ENCODE results near the gene FAAH. TPM values are rescaled to one million over a fixed set of nuclear protein-coding genes. Genes with fewer than 3 reads are reported as not detected.

Gene FAAH
- total RNA-seq, 1 donor from 2014 or later, result 32.4 TPM

DNA sequence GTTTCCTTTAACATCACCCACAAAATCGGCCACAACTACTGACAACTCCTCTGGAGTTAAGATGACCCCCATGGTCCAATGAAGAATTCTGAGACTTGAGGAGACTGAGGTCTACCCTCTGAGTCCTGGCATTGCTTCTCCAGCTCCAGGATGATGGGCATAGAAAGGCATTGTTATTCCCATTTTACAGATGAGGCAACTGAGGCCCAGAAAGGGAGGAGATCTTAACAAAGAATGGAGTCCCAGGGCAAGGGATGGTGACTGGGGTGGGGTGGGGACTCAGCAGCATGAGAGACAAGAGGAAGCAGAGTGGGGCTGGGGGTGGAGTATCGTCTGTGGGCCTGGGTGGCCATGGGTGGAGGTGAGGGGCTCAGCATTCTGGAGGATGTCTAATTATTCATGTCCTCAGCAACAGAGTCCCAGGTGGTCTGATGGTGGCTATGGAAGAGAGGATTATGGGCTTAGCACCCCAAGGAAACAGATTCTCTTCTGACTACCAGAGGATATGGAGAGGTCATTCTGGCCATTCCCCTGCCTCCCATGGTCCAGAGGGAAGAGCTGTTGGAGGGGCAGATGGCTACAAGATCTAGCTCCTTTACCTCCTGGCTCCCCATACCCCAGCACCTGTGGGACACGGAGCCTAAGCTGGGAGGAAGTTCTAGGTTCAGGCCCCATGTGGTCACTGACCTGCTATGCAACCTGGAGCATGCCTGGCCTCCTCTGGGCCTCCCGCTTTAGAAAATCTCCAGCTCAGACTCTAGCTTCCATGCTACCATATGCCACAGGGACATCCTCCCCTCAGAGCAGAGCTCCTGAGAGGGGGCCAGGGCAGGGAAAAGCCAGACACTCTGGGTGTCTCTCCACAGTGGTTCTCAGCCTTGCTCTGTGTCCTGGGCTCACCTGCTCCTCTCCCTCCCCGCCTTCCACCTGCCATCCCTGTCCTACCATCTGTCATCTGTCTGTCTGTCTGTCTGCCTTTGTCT is 58.1 kb downstream of the FAAH start:
- DNase-seq, result no peak
- Histone ChIP-seq H3K9me3 (no peaks in the 10 kb centered on the region), H3K27ac (no peak overlapping the region), H3K27me3 (ENCODE audit: low read depth) (peaks cover 34% of the 10 kb centered on the region), H3K36me3 (no peaks in the 10 kb centered on the region), H3K4me3 (no peak overlapping the region), H3K4me1 (peaks cover 6% of the 10 kb centered on the region)
- intact Hi-C loops (cut with DNase I), result no loop called here
- TF ChIP-seq, protein P1, sequence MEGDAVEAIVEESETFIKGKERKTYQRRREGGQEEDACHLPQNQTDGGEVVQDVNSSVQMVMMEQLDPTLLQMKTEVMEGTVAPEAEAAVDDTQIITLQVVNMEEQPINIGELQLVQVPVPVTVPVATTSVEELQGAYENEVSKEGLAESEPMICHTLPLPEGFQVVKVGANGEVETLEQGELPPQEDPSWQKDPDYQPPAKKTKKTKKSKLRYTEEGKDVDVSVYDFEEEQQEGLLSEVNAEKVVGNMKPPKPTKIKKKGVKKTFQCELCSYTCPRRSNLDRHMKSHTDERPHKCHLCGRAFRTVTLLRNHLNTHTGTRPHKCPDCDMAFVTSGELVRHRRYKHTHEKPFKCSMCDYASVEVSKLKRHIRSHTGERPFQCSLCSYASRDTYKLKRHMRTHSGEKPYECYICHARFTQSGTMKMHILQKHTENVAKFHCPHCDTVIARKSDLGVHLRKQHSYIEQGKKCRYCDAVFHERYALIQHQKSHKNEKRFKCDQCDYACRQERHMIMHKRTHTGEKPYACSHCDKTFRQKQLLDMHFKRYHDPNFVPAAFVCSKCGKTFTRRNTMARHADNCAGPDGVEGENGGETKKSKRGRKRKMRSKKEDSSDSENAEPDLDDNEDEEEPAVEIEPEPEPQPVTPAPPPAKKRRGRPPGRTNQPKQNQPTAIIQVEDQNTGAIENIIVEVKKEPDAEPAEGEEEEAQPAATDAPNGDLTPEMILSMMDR (IDR thresholded peaks at IDR 0.05), result no peak
- ATAC-seq, result no peak

DNA sequence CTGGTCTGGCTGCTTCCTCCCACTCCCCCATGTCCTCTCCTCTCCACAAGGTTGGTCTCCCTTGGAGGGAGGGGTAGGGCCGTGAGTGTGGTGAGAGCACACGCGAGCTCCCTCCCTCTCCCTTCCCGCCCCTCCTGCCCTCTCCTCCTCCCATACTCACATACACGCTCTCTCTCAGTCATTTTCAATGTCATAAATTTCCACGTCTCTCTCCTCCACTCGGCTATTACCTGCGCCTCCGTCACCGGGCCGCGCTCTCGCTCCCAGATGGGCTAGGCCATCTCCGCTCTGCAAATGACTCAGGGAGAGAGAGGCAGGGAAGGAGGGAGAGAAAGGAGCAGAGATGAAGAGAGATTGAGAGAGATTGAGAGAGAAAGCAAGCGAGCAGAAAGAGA is 58.8 kb downstream of the FAAH start:
- Histone ChIP-seq H3K27ac (no peak overlapping the region), H3K4me1 (peaks cover 6% of the 10 kb centered on the region), H3K27me3 (ENCODE audit: low read depth) (peaks cover 27% of the 10 kb centered on the region), H3K9me3 (no peaks in the 10 kb centered on the region), H3K36me3 (no peaks in the 10 kb centered on the region), H3K4me3 (no peak overlapping the region)
- intact Hi-C loops (cut with DNase I), result no loop called here
- DNase-seq (no peak), ATAC-seq (no peak)
- TF ChIP-seq, protein P1 (IDR thresholded peaks at IDR 0.05), result no peak

DNA sequence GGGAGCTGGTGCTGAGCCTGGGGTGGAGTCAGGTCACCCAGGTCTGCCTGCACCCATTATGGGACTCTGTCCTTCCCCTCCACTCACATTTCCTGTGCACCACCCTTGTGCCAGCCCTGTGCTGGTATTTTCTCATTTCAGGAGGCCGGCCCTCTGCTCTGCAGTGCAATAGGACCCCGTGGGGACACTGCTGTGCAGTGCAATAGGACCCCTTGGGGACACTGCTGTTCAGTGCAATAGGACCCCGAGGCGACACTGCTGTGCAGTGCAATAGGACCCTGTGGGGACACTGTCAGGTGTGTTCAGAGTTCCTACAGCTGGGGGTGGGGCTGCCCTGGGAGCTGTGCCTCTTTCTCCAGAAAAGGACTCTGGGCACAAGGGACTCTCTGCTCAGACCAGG is 59.3 kb downstream of the FAAH start:
- H3K27ac ChIP-seq, result no peak overlapping the region
- TF ChIP-seq, protein P1 (IDR thresholded peaks at IDR 0.05), result no peak
- H3K4me1 ChIP-seq, result peaks cover 4% of the 10 kb centered on the region
- DNase-seq, result no peak
- H3K4me3 ChIP-seq, result no peak overlapping the region
- no peak for ATAC-seq
- H3K36me3 ChIP-seq, result no peaks in the 10 kb centered on the region
- H3K27me3 ChIP-seq (ENCODE audit: low read depth), result peaks cover 22% of the 10 kb centered on the region
- no peaks in the 10 kb centered on the region for H3K9me3 ChIP-seq
- intact Hi-C loops (cut with DNase I), result no loop called here

DNA sequence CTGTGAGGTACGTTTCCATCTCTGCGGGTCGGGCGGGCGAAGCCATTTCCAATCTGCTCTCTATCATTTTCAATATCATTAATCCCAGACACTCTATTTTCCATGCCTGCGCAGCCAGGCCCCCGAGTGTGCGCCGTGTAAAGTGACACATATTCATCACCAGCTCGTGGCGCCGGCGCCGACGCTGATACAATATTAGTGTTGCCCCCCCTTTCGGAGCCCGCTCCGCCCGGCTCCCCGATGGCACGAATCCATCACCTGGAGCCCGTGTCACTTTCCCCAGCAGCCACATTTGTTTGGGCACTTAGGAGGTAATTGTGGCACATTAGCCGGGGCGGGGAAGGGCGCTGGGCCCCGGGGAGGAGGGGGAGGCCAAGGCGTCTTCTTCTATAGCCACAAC is 61.8 kb downstream of the FAAH start:
- H3K27me3 ChIP-seq (ENCODE audit: low read depth), result peaks cover 6% of the 10 kb centered on the region
- ATAC-seq (no peak), DNase-seq (no peak)
- H3K4me1 ChIP-seq, result no peaks in the 10 kb centered on the region
- intact Hi-C loops (cut with DNase I), result no loop called here
- no peaks in the 10 kb centered on the region for H3K36me3 ChIP-seq
- H3K9me3 ChIP-seq, result no peaks in the 10 kb centered on the region
- no peak overlapping the region for H3K27ac ChIP-seq
- no peak overlapping the region for H3K4me3 ChIP-seq
- TF ChIP-seq, protein P1 (IDR thresholded peaks at IDR 0.05), result no peak

DNA sequence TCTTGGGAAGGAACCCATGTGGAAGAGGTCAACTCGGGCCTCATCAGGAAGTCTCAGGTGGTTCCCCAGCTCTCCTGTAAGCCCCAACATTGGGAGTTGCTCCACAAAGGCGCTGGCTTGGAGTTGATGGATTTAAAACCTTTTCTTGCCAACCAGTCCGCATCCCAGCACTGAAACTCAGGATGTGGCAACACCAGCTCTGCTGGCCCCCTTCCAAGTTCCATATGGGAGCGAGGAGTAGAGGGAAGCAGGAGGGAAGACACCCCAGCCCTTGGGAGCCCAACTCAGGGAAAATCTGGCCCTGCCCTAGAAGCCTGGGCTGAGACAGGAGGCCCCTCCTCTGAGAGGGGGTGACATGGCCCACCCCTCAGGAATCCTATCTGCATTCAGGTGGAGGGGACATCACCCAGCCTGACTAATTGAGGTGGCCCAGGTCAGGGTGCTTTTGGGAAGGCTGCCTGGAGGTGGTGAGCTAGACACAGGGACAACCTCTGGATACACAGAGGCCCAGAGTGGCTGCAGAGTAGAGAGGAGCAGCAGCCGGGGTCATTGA is 62.4 kb downstream of the FAAH start:
- TF ChIP-seq, protein P1 (IDR thresholded peaks at IDR 0.05), result no peak
- Histone ChIP-seq H3K4me1 (no peaks in the 10 kb centered on the region), H3K27ac (no peak overlapping the region), H3K4me3 (no peak overlapping the region), H3K27me3 (ENCODE audit: low read depth) (peaks cover 1% of the 10 kb centered on the region), H3K9me3 (no peaks in the 10 kb centered on the region), H3K36me3 (no peaks in the 10 kb centered on the region)
- intact Hi-C loops (cut with DNase I), result no loop called here
- ATAC-seq (no peak), DNase-seq (no peak)

All from lower lobe of right lung (tissue), 2 donors.